WI38 (cell line): Measurements from ENCODE around the gene WNK4.
"Not testable (repeated sequence)": the region's sequence is repeated elsewhere in the genome, so short reads cannot be mapped to it uniquely, and the experiment has no call there.

Source experiments
- H3K4me3 ChIP-seq: 2 replicates; pipeline ENCODE4 v1.5.1; 2011; ENCODE audit warnings: low read depth, mild to moderate bottlenecking, control low read depth, low read length
- CTCF ChIP-seq: IDR thresholded peaks from 2 replicates; pipeline ENCODE4 v1.5.1; 2012; ENCODE audit warnings: low read depth, mild to moderate bottlenecking, control low read depth, low read length

Gene WNK4

GRCh38 chr17:42779936-42780850, at the start of gene WNK4:
Gene WNK4, plus strand, starts transcription at chr17:42780610. Its CDS starts 89 bp downstream, at chr17:42780699.
- H3K4me3 ChIP-seq = peak within 1 kb of the TSS; percentile 68
- no peak for TF ChIP-seq CTCF

GRCh38 chr17:42740699-42741098, 39.7 kb upstream of the WNK4 start:
- H3K4me3 ChIP-seq = no peak overlapping the region
- no peak for TF ChIP-seq CTCF

GRCh38 chr17:42742916-42743315, 37.5 kb upstream of the WNK4 start:
- H3K4me3 ChIP-seq = not testable (repeated sequence)

- TF ChIP-seq CTCF = no peak
- peak overlapping the region; percentile 80 for H3K4me3 ChIP-seq
These were observed 36.7 kb upstream of the WNK4 start for GRCh38 chr17:42743595-42744282.

- TF ChIP-seq CTCF = no peak
- H3K4me3 ChIP-seq = peak overlapping the region; percentile 80
These were observed 36.1 kb upstream of the WNK4 start for GRCh38 chr17:42744283-42744805.

GRCh38 chr17:42744806-42745617, 35.4 kb upstream of the WNK4 start, which contains the start of gene EZH1:
Gene EZH1, minus strand, starts transcription at chr17:42745040. Its CDS starts 16,099 bp downstream, at chr17:42728941.
- H3K4me3 ChIP-seq = peak within 1 kb of the TSS; percentile 80
- TF ChIP-seq CTCF = no peak
